ENCODE data around the gene ZRSR2. TPM values are rescaled to one million over a fixed set of nuclear protein-coding genes. Genes with fewer than 3 reads are reported as not detected.
A peak's percentile ranks its signal among the peaks of the same experiment; 100 is the strongest.
"Not testable (repeated sequence)": the region's sequence is repeated elsewhere in the genome, so short reads cannot be mapped to it uniquely, and the experiment has no call there.

Gene ZRSR2
- total and polyA plus RNA-seq, 2 of the 13 experiments (the other 11 are each of a cell fraction or from before 2014, with no cell fraction given): 3.6 to 4.9 TPM

DNA sequence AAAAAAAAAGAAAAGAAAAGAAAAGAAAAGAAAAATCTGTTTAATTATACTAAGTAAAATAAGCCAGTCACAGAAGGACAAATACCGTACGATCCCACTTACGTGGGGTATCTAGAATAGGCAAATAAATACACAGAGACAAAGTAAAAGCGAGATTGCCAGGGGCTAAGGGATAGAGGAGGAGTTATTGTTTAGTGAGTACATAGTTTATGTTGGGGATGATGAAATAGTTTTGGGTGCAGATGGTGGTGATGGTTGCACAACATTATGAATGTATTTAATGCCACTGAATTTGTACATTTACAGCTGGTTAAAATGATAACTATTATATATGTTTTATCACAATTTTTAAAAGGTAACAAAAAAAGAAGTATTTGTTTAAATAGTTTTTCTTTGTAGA is 45.1 kb upstream of the ZRSR2 start (continued):
- TF ChIP-seq, protein P1, sequence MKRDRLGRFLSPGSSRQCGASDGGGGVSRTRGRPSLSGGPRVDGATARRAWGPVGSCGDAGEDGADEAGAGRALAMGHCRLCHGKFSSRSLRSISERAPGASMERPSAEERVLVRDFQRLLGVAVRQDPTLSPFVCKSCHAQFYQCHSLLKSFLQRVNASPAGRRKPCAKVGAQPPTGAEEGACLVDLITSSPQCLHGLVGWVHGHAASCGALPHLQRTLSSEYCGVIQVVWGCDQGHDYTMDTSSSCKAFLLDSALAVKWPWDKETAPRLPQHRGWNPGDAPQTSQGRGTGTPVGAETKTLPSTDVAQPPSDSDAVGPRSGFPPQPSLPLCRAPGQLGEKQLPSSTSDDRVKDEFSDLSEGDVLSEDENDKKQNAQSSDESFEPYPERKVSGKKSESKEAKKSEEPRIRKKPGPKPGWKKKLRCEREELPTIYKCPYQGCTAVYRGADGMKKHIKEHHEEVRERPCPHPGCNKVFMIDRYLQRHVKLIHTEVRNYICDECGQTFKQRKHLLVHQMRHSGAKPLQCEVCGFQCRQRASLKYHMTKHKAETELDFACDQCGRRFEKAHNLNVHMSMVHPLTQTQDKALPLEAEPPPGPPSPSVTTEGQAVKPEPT (CRISPR knock-in tag; IDR thresholded peaks at IDR 0.05; ENCODE audit: low read depth): no peak
- TF ChIP-seq, protein P2, sequence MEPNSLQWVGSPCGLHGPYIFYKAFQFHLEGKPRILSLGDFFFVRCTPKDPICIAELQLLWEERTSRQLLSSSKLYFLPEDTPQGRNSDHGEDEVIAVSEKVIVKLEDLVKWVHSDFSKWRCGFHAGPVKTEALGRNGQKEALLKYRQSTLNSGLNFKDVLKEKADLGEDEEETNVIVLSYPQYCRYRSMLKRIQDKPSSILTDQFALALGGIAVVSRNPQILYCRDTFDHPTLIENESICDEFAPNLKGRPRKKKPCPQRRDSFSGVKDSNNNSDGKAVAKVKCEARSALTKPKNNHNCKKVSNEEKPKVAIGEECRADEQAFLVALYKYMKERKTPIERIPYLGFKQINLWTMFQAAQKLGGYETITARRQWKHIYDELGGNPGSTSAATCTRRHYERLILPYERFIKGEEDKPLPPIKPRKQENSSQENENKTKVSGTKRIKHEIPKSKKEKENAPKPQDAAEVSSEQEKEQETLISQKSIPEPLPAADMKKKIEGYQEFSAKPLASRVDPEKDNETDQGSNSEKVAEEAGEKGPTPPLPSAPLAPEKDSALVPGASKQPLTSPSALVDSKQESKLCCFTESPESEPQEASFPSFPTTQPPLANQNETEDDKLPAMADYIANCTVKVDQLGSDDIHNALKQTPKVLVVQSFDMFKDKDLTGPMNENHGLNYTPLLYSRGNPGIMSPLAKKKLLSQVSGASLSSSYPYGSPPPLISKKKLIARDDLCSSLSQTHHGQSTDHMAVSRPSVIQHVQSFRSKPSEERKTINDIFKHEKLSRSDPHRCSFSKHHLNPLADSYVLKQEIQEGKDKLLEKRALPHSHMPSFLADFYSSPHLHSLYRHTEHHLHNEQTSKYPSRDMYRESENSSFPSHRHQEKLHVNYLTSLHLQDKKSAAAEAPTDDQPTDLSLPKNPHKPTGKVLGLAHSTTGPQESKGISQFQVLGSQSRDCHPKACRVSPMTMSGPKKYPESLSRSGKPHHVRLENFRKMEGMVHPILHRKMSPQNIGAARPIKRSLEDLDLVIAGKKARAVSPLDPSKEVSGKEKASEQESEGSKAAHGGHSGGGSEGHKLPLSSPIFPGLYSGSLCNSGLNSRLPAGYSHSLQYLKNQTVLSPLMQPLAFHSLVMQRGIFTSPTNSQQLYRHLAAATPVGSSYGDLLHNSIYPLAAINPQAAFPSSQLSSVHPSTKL (CRISPR knock-in tag; IDR thresholded peaks at IDR 0.05): 0 out of 2 replicates have a peak, but pooled peaks have one; percentile 36
- TF ChIP-seq PHB2 (IDR thresholded peaks at IDR 0.05; ENCODE audit: partially characterized antibody) (no peak), XBP1 (CRISPR knock-in tag; IDR thresholded peaks at IDR 0.05) (no peak)

DNA sequence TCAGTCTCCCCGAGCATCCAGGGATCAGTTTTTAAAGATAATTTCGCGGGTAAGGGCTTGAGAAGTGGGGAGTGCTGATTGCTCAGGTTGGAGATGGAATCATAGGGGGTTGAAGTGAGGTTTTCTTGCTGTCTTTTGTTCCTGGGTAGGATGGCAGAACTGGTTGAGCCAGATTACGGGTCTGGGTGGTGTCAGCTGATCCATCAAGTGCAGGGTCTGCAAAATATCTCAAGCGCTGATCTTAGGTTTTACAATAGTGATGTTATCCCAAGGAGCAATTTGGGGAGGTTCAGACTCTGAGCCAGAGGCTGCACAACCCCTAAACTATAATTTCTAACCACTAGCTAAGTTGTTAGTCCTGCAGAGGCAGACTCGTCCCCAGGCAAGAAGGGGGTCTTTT is 43.6 kb upstream of the ZRSR2 start:
- DNase-seq (ENCODE audit: low spot score); H3K4me3 ChIP-seq (replicated peaks in 1 of 3; ENCODE audit: insufficient read depth in 1 of 3, low read depth in 2 of 3, low read length in 3 of 3); H4K20me1 ChIP-seq (ENCODE audit: insufficient read depth, low read length); BruUV-seq (replicated peaks); FAIRE-seq; intact Hi-C loops (cut with micrococcal nuclease; ENCODE audit: unreplicated experiment); H3K27ac ChIP-seq (ENCODE audit: extremely low read length, insufficient read depth, low read length); POLR2A ChIA-PET; H3K9me3 ChIP-seq (ENCODE audit: low read length); ATAC-seq; H3K27me3 ChIP-seq (ENCODE audit: control insufficient read depth in 1 of 2, insufficient read depth in 2 of 2, low read length in 2 of 2); H3K79me2 ChIP-seq (ENCODE audit: insufficient read depth, low read length); H3K4me2 ChIP-seq (ENCODE audit: low read depth, low read length); H3K9ac ChIP-seq (ENCODE audit: insufficient read depth, low read depth, low read length); in situ Hi-C loops (cut with HindIII; ENCODE audit: extremely low pct_ligation_motif_present, low pct_unique_long_range_greater_than_20kb); H2AFZ ChIP-seq (ENCODE audit: low read length); CTCF ChIA-PET (ENCODE audit: low intra/inter-chr PET ratio, low total read pairs); H3K36me3 ChIP-seq (replicated peaks in 1 of 2; ENCODE audit: control insufficient read depth in 1 of 2, insufficient read depth in 2 of 2, low read length in 2 of 2): not testable (repeated sequence)
- H3K4me1 ChIP-seq (ENCODE audit: insufficient read depth, low read length): peaks cover 16% of the 10 kb centered on the region
- 95% methylated on average over 4 of the region's 6 CpGs for WGBS (ENCODE audit: low lambda C conversion rate)

All from HepG2 (cell line).